Measurements from ENCODE around the gene ZNF512B.

DNA sequence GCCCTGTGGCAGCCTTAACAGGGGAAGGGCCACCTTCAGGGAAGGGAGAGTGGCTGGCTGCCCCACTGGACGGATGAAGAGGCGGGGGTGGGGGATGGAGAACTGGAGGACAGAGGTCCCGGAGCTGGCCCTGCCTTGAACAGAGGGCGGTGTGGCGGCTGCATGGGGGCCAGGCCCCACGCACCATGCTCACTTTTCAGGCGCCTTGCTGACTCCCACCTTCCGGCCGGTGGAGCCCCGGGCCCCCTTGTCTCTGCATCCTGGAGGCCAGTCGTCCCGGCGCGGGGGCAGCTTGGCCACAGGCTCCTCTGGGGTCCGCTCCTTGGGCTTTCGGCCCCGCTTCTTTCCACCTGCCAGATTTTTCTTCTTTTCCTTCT lies 10.0 kb downstream of the ZNF512B start:
- TF ChIP-seq, protein P1, sequence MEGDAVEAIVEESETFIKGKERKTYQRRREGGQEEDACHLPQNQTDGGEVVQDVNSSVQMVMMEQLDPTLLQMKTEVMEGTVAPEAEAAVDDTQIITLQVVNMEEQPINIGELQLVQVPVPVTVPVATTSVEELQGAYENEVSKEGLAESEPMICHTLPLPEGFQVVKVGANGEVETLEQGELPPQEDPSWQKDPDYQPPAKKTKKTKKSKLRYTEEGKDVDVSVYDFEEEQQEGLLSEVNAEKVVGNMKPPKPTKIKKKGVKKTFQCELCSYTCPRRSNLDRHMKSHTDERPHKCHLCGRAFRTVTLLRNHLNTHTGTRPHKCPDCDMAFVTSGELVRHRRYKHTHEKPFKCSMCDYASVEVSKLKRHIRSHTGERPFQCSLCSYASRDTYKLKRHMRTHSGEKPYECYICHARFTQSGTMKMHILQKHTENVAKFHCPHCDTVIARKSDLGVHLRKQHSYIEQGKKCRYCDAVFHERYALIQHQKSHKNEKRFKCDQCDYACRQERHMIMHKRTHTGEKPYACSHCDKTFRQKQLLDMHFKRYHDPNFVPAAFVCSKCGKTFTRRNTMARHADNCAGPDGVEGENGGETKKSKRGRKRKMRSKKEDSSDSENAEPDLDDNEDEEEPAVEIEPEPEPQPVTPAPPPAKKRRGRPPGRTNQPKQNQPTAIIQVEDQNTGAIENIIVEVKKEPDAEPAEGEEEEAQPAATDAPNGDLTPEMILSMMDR (IDR thresholded peaks at IDR 0.05; ENCODE audit: low read length): no peak
- TF ChIP-seq EZH2 (IDR thresholded peaks at IDR 0.05; ENCODE audit: borderline replicate concordance, low read length): no peak

All from OCI-LY1 (cell line).